ENCODE measurements around the gene PANK1.

- no peak for TF ChIP-seq CTCF (IDR thresholded peaks at IDR 0.05)
- TF ChIP-seq POLR2A (IDR thresholded peaks at IDR 0.05) = no peak
Observed at GRCh38 chr10:89670926-89671325, 25.9 kb upstream of the PANK1 start.

Measured in uterus (tissue), 2 donors.